ENCODE data around the gene FRMD3.

FRMD3 gene

DNA sequence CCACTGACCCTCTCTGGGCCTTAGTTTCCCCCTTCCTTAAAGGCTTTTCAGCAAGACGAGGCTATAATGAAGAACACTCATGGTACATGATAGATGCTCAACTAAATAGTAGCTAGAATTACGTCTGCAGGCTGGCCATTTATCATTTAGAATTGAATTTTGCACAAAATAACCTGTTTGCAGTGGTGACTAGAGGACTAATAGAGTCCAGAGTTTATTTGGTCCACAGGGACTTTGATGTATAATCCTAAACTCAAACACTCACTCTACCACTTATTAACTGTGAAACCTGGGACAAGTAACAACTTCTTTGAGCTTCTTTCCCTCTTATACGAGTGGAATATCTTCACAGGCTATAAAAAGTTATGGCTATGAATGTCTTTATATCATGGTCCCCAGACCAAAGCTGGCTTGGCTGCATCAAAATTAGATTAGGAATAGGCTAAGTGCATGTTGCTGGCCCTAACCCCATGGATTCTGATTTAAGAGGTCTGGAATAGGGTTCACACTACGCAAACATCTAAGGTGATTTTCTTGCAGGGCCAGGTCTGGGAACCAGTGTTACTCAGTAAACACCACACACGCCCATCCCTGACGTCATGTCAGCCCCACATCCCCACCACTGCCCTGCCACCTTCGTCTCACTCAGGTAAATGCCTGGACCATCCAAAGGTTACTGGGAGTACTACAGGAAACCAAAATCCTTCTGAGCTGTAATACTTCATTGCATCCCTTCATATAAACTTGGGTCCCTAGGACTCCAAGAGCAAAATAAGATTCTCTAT, 150.6 kb downstream of the FRMD3 start:
- no peak overlapping the region for H3K27ac ChIP-seq (ENCODE audit: low read depth in 2 of 2, low read length in 2 of 2)
- H3K9ac ChIP-seq (ENCODE audit: low read depth in 1 of 2, low read length in 2 of 2): no peak overlapping the region
- no peaks in the 10 kb centered on the region for H3K27me3 ChIP-seq (ENCODE audit: control insufficient read depth in 2 of 2, insufficient read depth in 2 of 2, low read length in 2 of 2)
- H3K36me3 ChIP-seq (ENCODE audit: control insufficient read depth in 2 of 2, insufficient read depth in 2 of 2, low read length in 2 of 2): no peaks in the 10 kb centered on the region
- H3K9me3 ChIP-seq (ENCODE audit: control insufficient read depth in 2 of 2, low read length in 2 of 2): no peaks in the 10 kb centered on the region
- peaks cover 0 to 6% of the 10 kb centered on the region in 2 donors for H3K4me1 ChIP-seq (ENCODE audit: control insufficient read depth in 2 of 2, insufficient read depth in 2 of 2, low read length in 2 of 2)
- H3K4me3 ChIP-seq (ENCODE audit: low read length in 2 of 2): no peak overlapping the region

DNA sequence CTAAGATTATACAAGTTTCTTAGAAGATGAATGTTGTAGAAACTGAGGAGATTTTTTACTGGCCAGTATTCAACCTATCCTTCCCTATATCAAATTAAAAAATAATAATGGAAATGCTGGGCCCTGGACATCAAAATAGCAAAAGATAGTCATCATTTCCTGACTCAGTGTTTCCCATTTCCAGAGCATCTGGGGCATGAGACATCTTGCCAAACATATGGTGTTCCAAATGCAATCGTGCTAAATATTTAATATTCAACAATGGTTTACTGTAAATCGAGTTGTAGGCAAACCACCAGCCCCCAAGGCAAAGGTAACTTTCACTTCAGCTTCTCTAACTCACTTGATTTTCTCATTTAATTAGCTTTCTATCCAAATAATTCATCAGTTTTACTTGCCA, 152.9 kb downstream of the FRMD3 start:
- H3K27me3 ChIP-seq (ENCODE audit: control insufficient read depth in 2 of 2, insufficient read depth in 2 of 2, low read length in 2 of 2): no peaks in the 10 kb centered on the region
- no peak overlapping the region for H3K4me3 ChIP-seq (ENCODE audit: low read length in 2 of 2)
- H3K9me3 ChIP-seq (ENCODE audit: control insufficient read depth in 2 of 2, low read length in 2 of 2): no peaks in the 10 kb centered on the region
- H3K36me3 ChIP-seq (ENCODE audit: control insufficient read depth in 2 of 2, insufficient read depth in 2 of 2, low read length in 2 of 2): no peaks in the 10 kb centered on the region
- H3K4me1 ChIP-seq (ENCODE audit: control insufficient read depth in 2 of 2, insufficient read depth in 2 of 2, low read length in 2 of 2): no peaks in the 10 kb centered on the region
- H3K27ac ChIP-seq (ENCODE audit: low read depth in 2 of 2, low read length in 2 of 2): no peak overlapping the region
- no peak overlapping the region for H3K9ac ChIP-seq (ENCODE audit: low read depth in 1 of 2, low read length in 2 of 2)

DNA sequence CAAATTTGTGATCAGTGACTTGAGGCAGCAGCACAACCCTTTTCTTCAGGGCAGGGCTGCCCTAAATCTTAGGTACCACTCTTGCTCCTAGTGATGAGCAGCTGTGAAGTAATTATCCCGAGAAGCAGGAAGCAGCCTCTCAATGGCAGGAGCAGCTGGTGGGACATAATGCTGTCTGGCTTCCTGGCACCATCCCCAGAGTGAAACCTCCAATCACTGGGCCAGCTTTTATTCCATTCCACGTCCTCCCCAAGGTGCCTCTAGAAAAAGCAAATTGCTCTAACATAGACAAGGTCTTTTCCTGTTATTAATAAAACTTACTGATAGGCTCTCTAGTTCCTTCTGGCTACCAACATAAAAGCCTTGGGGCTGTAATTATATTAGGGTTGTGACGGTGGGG, 154.0 kb downstream of the FRMD3 start:
- H3K9me3 ChIP-seq (ENCODE audit: control insufficient read depth in 2 of 2, low read length in 2 of 2): no peaks in the 10 kb centered on the region
- no peak overlapping the region for H3K4me3 ChIP-seq (ENCODE audit: low read length in 2 of 2)
- no peaks in the 10 kb centered on the region for H3K4me1 ChIP-seq (ENCODE audit: control insufficient read depth in 2 of 2, insufficient read depth in 2 of 2, low read length in 2 of 2)
- H3K9ac ChIP-seq (ENCODE audit: low read depth in 1 of 2, low read length in 2 of 2): no peak overlapping the region
- H3K27ac ChIP-seq (ENCODE audit: low read depth in 2 of 2, low read length in 2 of 2): no peak overlapping the region
- no peaks in the 10 kb centered on the region for H3K27me3 ChIP-seq (ENCODE audit: control insufficient read depth in 2 of 2, insufficient read depth in 2 of 2, low read length in 2 of 2)
- H3K36me3 ChIP-seq (ENCODE audit: control insufficient read depth in 2 of 2, insufficient read depth in 2 of 2, low read length in 2 of 2): no peaks in the 10 kb centered on the region

DNA sequence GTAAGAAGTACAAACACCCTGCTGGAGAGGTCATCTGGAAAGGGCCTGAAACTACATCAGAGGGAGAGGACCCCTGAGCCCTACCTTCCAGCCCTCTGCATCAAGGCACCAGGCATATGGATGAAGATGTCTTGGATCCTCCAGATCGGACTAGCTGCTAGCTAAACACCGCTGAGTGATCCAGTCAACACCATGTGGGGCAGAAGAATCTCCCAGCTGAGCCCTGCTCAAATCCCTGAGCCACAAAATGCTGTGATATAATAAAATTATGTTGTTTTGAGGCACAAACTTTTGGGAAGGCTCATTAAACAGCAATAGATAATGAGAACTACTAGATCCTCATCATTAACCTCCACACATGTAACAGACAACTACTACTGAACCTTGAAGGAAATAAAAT, 155.2 kb downstream of the FRMD3 start:
- Histone ChIP-seq H3K9ac (ENCODE audit: low read depth in 1 of 2, low read length in 2 of 2) (no peak overlapping the region), H3K27me3 (ENCODE audit: control insufficient read depth in 2 of 2, insufficient read depth in 2 of 2, low read length in 2 of 2) (no peaks in the 10 kb centered on the region), H3K4me3 (ENCODE audit: low read length in 2 of 2) (no peak overlapping the region), H3K36me3 (ENCODE audit: control insufficient read depth in 2 of 2, insufficient read depth in 2 of 2, low read length in 2 of 2) (no peaks in the 10 kb centered on the region), H3K27ac (ENCODE audit: low read depth in 2 of 2, low read length in 2 of 2) (no peak overlapping the region), H3K4me1 (ENCODE audit: control insufficient read depth in 2 of 2, insufficient read depth in 2 of 2, low read length in 2 of 2) (no peaks in the 10 kb centered on the region), H3K9me3 (ENCODE audit: control insufficient read depth in 2 of 2, low read length in 2 of 2) (no peaks in the 10 kb centered on the region)

DNA sequence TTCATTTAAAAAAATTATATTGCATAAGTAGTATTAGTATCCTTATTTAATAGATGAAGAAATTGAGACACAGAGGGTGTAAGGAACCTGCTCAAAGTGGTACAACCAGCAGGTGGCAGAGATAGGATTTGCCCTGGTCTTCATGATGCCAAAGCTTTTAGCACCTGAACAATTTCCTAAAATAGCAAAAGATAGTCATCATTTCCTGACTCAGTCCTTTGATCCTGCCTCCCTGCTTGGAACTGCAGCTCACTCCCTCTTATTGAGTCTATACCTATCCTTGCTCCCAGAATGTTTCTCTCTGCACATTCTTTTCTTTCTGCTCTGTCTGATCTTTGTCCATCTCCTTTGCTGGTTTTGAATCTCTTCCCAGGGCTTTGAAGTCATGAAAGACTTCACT, 155.8 kb downstream of the FRMD3 start:
- no peak overlapping the region for H3K27ac ChIP-seq (ENCODE audit: low read depth in 2 of 2, low read length in 2 of 2)

DNA sequence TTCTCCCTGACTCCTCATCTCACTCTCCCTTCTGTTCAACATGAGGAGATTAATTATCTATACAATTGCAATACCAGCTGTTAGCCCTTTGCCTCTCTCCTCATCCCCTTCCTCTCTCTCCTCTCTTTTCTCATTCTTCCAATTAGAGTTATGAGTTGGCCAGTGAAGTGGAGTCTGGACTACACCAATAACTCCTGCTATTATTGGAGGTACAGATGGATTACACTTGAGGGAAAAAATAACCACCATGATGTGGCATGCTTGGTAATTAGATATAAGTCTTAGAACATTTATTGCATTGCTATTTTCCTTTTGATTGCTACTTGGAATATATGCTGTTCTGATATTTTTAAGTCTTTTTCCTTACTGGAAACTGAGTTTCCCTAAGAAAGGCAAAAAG, 159.2 kb downstream of the FRMD3 start:
- Histone ChIP-seq H3K27ac (ENCODE audit: low read depth in 2 of 2, low read length in 2 of 2) (no peak overlapping the region), H3K9ac (ENCODE audit: low read depth in 1 of 2, low read length in 2 of 2) (no peak overlapping the region), H3K4me1 (ENCODE audit: control insufficient read depth in 2 of 2, insufficient read depth in 2 of 2, low read length in 2 of 2) (no peaks in the 10 kb centered on the region), H3K4me3 (ENCODE audit: low read length in 2 of 2) (no peak overlapping the region), H3K9me3 (ENCODE audit: control insufficient read depth in 2 of 2, low read length in 2 of 2) (no peaks in the 10 kb centered on the region), H3K36me3 (ENCODE audit: control insufficient read depth in 2 of 2, insufficient read depth in 2 of 2, low read length in 2 of 2) (no peaks in the 10 kb centered on the region), H3K27me3 (ENCODE audit: control insufficient read depth in 2 of 2, insufficient read depth in 2 of 2, low read length in 2 of 2) (no peaks in the 10 kb centered on the region)

More for the DNA sequence above, 155.8 kb downstream of the FRMD3 start:
- Histone ChIP-seq H3K36me3 (ENCODE audit: control insufficient read depth in 2 of 2, insufficient read depth in 2 of 2, low read length in 2 of 2) (no peaks in the 10 kb centered on the region), H3K4me3 (ENCODE audit: low read length in 2 of 2) (no peak overlapping the region), H3K4me1 (ENCODE audit: control insufficient read depth in 2 of 2, insufficient read depth in 2 of 2, low read length in 2 of 2) (no peaks in the 10 kb centered on the region), H3K9me3 (ENCODE audit: control insufficient read depth in 2 of 2, low read length in 2 of 2) (no peaks in the 10 kb centered on the region), H3K9ac (ENCODE audit: low read depth in 1 of 2, low read length in 2 of 2) (no peak overlapping the region), H3K27me3 (ENCODE audit: control insufficient read depth in 2 of 2, insufficient read depth in 2 of 2, low read length in 2 of 2) (no peaks in the 10 kb centered on the region)

DNA sequence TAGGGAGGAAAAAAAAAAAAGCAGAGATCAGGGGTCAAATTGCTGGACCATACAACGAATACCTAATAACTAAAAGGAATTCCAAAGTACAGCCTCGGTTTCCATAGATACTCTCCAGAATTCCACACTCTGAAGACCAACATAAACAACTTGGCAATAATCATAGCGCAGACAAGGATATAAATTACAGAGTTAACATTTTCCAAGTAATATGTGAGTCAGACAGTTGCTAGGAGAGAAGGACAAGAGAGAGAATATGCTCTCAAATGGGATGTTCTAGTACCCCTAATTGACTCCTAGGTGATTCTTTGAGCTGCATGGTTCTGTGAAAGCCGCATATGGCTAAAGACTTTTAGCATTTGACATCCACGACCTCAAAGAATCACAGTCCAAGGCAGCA, 165.2 kb downstream of the FRMD3 start:
- no peak overlapping the region for H3K9ac ChIP-seq (ENCODE audit: low read depth in 1 of 2, low read length in 2 of 2)
- H3K27ac ChIP-seq (ENCODE audit: low read depth in 2 of 2, low read length in 2 of 2): no peak overlapping the region
- H3K36me3 ChIP-seq (ENCODE audit: control insufficient read depth in 2 of 2, insufficient read depth in 2 of 2, low read length in 2 of 2): no peaks in the 10 kb centered on the region
- H3K9me3 ChIP-seq (ENCODE audit: control insufficient read depth in 2 of 2, low read length in 2 of 2): no peaks in the 10 kb centered on the region
- H3K4me3 ChIP-seq (ENCODE audit: low read length in 2 of 2): no peak overlapping the region
- H3K27me3 ChIP-seq (ENCODE audit: control insufficient read depth in 2 of 2, insufficient read depth in 2 of 2, low read length in 2 of 2): no peaks in the 10 kb centered on the region
- H3K4me1 ChIP-seq (ENCODE audit: control insufficient read depth in 2 of 2, insufficient read depth in 2 of 2, low read length in 2 of 2): no peaks in the 10 kb centered on the region

DNA sequence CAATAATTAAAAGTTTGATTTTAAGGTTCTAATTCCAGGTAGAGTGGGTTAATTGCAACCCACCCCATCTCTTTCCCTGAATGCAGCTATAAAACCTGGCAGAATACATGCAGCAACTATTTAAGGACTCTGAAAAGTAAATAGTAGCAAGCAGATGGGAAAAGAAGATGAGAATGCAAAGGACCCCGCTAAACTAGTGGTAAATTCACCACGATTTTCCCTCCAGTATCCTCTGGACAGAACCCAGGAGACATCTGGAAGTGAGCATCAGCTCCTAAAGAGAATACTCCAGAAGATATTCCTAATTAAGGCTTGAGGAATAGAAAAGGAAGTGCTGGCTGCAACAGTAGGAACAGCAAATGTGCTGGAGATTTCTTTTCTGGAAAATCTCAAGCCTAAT, 170.9 kb downstream of the FRMD3 start:
- Histone ChIP-seq H3K4me3 (ENCODE audit: low read length in 2 of 2) (no peak overlapping the region), H3K4me1 (ENCODE audit: control insufficient read depth in 2 of 2, insufficient read depth in 2 of 2, low read length in 2 of 2) (no peaks in the 10 kb centered on the region), H3K9ac (ENCODE audit: low read depth in 1 of 2, low read length in 2 of 2) (no peak overlapping the region), H3K9me3 (ENCODE audit: control insufficient read depth in 2 of 2, low read length in 2 of 2) (no peaks in the 10 kb centered on the region), H3K27ac (ENCODE audit: low read depth in 2 of 2, low read length in 2 of 2) (no peak overlapping the region), H3K36me3 (ENCODE audit: control insufficient read depth in 2 of 2, insufficient read depth in 2 of 2, low read length in 2 of 2) (no peaks in the 10 kb centered on the region), H3K27me3 (ENCODE audit: control insufficient read depth in 2 of 2, insufficient read depth in 2 of 2, low read length in 2 of 2) (no peaks in the 10 kb centered on the region)

DNA sequence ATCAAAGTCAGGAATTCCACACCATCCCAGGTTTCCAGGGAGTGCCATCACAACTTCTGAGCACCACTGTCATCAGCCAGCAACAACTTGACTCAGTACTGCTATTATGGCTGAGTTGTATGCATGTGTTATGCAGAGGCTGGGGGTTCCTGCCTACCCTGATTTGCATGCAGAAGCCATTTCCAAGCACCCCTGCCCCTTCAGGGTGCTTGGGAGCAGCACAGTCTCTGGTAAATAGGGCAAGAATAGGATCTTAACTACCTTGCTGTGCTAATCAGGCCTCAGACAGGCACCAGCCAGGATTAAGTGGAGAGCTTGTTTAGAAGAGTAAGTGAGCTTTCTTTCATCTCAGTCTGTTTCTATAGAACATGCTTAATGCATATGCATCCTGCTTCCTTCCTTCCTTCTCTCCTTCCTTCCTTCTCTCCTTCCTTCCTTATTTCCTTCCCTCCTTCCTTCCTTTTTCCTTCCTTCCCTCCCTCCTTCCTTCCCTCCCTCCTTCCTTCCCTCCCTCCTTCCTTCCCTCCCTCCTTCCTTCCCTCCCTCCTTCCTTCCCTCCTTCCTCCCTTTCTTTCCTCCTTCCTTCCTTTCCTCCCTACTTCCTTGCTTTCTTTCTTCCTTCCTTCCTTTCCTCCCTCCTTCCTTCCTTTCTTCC, 175.7 kb downstream of the FRMD3 start:
- no peak overlapping the region for H3K9ac ChIP-seq (ENCODE audit: low read depth in 1 of 2, low read length in 2 of 2)
- H3K9me3 ChIP-seq (ENCODE audit: control insufficient read depth in 2 of 2, low read length in 2 of 2): no peaks in the 10 kb centered on the region
- no peak overlapping the region for H3K4me3 ChIP-seq (ENCODE audit: low read length in 2 of 2)
- H3K27me3 ChIP-seq (ENCODE audit: control insufficient read depth in 2 of 2, insufficient read depth in 2 of 2, low read length in 2 of 2): no peaks in the 10 kb centered on the region
- H3K36me3 ChIP-seq (ENCODE audit: control insufficient read depth in 2 of 2, insufficient read depth in 2 of 2, low read length in 2 of 2): no peaks in the 10 kb centered on the region
- no peaks in the 10 kb centered on the region for H3K4me1 ChIP-seq (ENCODE audit: control insufficient read depth in 2 of 2, insufficient read depth in 2 of 2, low read length in 2 of 2)
- H3K27ac ChIP-seq (ENCODE audit: low read depth in 2 of 2, low read length in 2 of 2): no peak overlapping the region

DNA sequence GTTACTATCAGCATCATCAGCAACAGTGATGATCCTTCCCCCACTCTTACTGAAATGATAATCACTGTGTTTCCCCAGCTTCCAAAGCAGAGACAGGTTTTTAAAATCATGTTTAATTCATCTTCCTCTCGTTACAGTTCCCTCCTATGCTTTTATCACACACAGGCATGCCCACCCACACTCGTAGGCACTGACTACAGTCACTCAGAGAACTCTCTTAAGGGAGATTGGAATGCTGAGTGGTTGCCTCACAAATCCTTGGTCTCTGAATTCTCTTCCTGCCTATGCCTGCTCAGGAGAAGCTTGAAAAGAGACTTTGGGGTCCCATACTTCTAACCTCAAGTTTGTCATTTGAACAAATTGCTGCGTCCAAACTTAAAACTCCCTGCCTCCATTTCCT, 179.2 kb downstream of the FRMD3 start:
- Histone ChIP-seq H3K9ac (ENCODE audit: low read depth in 1 of 2, low read length in 2 of 2) (no peak overlapping the region), H3K4me1 (ENCODE audit: control insufficient read depth in 2 of 2, insufficient read depth in 2 of 2, low read length in 2 of 2) (no peaks in the 10 kb centered on the region), H3K4me3 (ENCODE audit: low read length in 2 of 2) (no peak overlapping the region), H3K27ac (ENCODE audit: low read depth in 2 of 2, low read length in 2 of 2) (no peak overlapping the region), H3K9me3 (ENCODE audit: control insufficient read depth in 2 of 2, low read length in 2 of 2) (no peaks in the 10 kb centered on the region), H3K36me3 (ENCODE audit: control insufficient read depth in 2 of 2, insufficient read depth in 2 of 2, low read length in 2 of 2) (no peaks in the 10 kb centered on the region), H3K27me3 (ENCODE audit: control insufficient read depth in 2 of 2, insufficient read depth in 2 of 2, low read length in 2 of 2) (no peaks in the 10 kb centered on the region)

All from mucosa of rectum (tissue), 2 donors.